Left lung (tissue), 10 donors: ENCODE measurements around the gene STOML1. TPM values are rescaled to one million over a fixed set of nuclear protein-coding genes. Genes with fewer than 3 reads are reported as not detected.

Experiments used
- ATAC-seq: fragments of 200-7000 bp; cut with Tn5 transposase; one replicate; pipeline ENCODE4 v1.9.1; 2020; ENCODE audit warnings: moderate library complexity
- DNase-seq, 4 donors: peaks; one replicate each; pipeline ENCODE4 v3.0.0-alpha.2; 2013 to 2020
- H3K27ac ChIP-seq, 2 donors: fragments of 200-600 bp; sonication (generic) in 1 of 2; one replicate each; pipeline versions ENCODE4 v1.5.0 to v1.8.0; 2020 to 2021
- H3K27me3 ChIP-seq, 2 donors: fragments of 200-600 bp; sonication (generic) in 1 of 2; one replicate each; pipeline versions ENCODE4 v1.5.0 to v1.8.0; 2020 to 2021
- H3K36me3 ChIP-seq, 2 donors: fragments of 200-600 bp; sonication (generic) in 1 of 2; one replicate each; pipeline versions ENCODE4 v1.5.0 to v1.8.0; 2020 to 2021
- H3K4me1 ChIP-seq, 2 donors: fragments of 200-600 bp; one replicate each; pipeline ENCODE4 v1.8.0; 2021
- H3K4me3 ChIP-seq, 2 donors: fragments of 200-600 bp; sonication (generic) in 1 of 2; one replicate each; pipeline versions ENCODE4 v1.5.0 to v1.8.0; 2020 to 2021; ENCODE audit warnings: mild to moderate bottlenecking in 1 of 2
- H3K9me3 ChIP-seq, 2 donors: fragments of 200-600 bp; sonication (generic) in 1 of 2; one replicate each; pipeline versions ENCODE4 v1.5.0 to v1.8.0; 2020 to 2021
- intact Hi-C, 2 donors: fragments of 100-400 bp; cut with DNase I; formaldehyde crosslinking; loops; one replicate each; pipeline versions ENCODE4 v1.11.2 to v1.14.2; 2022
- polyA plus RNA-seq, 6 donors: library from polyadenylated mRNA; unstranded; fragments of 120-200 nt; gene quantifications; one replicate each; pipeline ENCODE4 v1.2.1, GENCODE V29; 2013; ENCODE audit not compliant: insufficient read length in 6 of 6
- total RNA-seq, 2 donors: library from RNA; stranded (reverse); fragmentation: NEBNext Ultra II Directional; extraction: Animal tissue kit (Norgen Biotek cat#: 25700); gene quantifications; one replicate each; pipeline ENCODE4 v1.2.1, GENCODE V29; 2021
- TF ChIP-seq, protein P1 (sequence below), 2 donors: fragments of 200-600 bp; sonication (generic) in 1 of 2; IDR thresholded peaks; one replicate each; pipeline versions ENCODE4 v1.5.0 to v1.8.0; 2021; ENCODE audit warnings: antibody characterized with exemption in 2 of 2
- donor health status: DM: no; HTN: yes; CAD: no.
- donor health status: DM: no; HTN: no; CAD: no.

STOML1 gene
- total and polyA plus RNA-seq, 8 donors = 10.9 to 29.3 (median 13.7) TPM

DNA sequence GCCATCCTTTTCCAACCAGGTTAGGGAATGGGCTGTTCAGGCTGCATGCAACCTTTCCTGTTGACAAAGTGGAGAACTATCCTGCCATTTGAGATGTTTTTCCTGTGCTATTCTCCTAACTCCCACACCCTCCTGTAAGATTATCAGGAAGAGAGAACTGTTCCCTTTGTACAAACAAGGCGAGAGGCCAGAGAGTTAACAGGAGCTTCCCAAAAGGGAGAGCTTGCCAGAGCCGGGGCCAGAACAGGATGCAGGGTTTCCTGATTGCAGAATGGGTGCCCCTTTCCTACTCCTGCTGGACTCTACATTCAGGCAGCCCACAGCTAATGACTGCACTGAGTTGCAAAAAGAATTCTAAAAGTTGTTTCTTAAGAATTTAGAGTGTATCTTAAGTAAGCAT is 19.5 kb upstream of the STOML1 start:
- peak overlapping the region; percentile 57 to 76 for H3K27ac ChIP-seq
- no peaks in the 10 kb centered on the region for H3K27me3 ChIP-seq
- DNase-seq (peak in 1 of 4 donors; percentile 48), ATAC-seq (peak; percentile 73)
- TF ChIP-seq, protein P1, sequence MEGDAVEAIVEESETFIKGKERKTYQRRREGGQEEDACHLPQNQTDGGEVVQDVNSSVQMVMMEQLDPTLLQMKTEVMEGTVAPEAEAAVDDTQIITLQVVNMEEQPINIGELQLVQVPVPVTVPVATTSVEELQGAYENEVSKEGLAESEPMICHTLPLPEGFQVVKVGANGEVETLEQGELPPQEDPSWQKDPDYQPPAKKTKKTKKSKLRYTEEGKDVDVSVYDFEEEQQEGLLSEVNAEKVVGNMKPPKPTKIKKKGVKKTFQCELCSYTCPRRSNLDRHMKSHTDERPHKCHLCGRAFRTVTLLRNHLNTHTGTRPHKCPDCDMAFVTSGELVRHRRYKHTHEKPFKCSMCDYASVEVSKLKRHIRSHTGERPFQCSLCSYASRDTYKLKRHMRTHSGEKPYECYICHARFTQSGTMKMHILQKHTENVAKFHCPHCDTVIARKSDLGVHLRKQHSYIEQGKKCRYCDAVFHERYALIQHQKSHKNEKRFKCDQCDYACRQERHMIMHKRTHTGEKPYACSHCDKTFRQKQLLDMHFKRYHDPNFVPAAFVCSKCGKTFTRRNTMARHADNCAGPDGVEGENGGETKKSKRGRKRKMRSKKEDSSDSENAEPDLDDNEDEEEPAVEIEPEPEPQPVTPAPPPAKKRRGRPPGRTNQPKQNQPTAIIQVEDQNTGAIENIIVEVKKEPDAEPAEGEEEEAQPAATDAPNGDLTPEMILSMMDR (IDR thresholded peaks at IDR 0.05) = no peak
- H3K4me3 ChIP-seq = no peak overlapping the region
- intact Hi-C loops = no loop called here
- H3K9me3 ChIP-seq = no peaks in the 10 kb centered on the region
- peaks cover 0 to 48% of the 10 kb centered on the region in 2 donors for H3K36me3 ChIP-seq
- H3K4me1 ChIP-seq = peaks cover 49 to 88% of the 10 kb centered on the region in 2 donors

DNA sequence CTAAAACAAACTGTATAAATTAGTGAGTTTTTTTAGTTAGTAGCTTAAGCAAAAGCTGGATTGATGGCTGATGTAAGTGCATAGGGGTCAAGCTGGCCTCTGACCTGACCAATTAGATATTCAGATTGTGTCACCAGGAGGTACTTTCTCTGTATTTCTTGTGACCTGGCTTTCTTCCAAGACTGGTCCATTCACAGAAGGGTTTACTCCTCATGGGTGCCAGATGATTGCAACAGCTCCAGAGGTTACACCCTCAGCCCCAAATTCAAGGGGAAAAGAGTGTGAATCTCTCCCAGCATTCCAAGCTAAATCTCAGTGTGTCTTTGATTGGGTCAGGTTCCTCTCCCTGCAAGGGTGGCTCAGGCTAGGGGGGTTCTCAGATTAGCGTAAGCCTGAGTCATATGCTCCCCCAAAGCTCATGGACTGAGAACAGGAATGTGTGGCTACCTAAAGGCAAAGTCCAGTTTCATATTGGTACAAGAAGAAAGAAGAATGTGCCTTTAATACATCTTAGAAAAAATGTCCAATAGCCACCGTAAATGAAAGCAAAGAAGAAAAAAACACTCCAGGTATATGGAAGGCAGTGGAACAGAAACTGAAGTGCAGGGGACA is 18.9 kb upstream of the STOML1 start:
- ATAC-seq = peak; percentile 54
- Histone ChIP-seq H3K4me3 (no peak overlapping the region), H3K36me3 (peaks cover 0 to 52% of the 10 kb centered on the region in 2 donors), H3K4me1 (peaks cover 48 to 91% of the 10 kb centered on the region in 2 donors), H3K27ac (peak overlapping the region; percentile 57 to 76), H3K9me3 (no peaks in the 10 kb centered on the region), H3K27me3 (no peaks in the 10 kb centered on the region)
- TF ChIP-seq, protein P1 (IDR thresholded peaks at IDR 0.05) = no peak
- intact Hi-C loops = no loop called here
- no peak for DNase-seq

DNA sequence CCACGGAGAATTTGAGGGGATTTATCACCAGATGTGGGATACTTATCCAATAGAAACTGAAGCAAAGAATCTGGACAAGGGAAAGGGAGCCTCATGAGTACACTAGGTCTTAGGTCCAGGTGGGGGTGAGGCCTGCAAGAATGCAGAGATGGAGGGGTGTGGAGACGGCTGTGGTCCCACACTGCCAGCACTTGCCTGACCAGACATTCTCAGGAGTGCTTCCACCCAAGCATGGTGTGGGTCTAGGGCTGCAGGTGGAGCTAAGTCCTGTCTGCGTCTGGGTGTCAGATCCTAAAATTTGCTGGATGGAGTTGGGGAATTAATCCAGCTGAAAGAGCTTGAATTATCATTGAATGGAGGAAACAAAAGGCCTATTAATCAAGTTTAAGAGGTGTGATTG is 16.8 kb upstream of the STOML1 start:
- Histone ChIP-seq H3K27ac (peak overlapping the region in 1 of 2 donors; percentile 76), H3K36me3 (peaks cover 0 to 49% of the 10 kb centered on the region in 2 donors), H3K4me3 (no peak overlapping the region), H3K4me1 (peaks cover 55 to 90% of the 10 kb centered on the region in 2 donors), H3K9me3 (no peaks in the 10 kb centered on the region), H3K27me3 (no peaks in the 10 kb centered on the region)
- intact Hi-C loops = no loop called here
- ATAC-seq (no peak), DNase-seq (no peak)
- TF ChIP-seq, protein P1 (IDR thresholded peaks at IDR 0.05) = no peak

DNA sequence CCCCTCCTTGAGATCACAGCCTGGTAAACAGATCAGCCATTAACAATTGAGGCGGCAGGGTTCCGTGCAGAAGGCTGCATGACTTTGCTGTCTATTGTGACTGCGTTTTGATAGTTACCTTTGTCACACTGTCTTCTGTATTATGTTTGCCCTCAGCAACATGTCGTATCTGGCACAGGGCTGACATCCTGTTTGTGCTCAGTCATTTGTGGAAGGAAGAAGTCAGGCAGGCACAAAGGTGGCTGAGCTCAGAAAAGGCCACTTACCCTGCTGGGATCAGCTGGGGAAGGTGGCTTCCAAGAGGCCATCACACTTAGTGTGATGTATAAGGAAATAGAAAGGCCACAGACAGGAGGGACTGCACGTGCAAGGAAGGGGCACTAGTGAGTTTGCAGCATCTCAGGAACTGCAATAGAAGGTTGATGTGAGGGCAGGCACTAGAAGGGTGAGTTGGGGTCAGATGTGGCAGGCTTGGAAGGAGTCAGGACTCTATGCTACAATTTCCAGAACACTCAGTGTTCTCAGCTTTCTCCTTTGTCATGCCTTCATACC is 15.8 kb upstream of the STOML1 start:
- DNase-seq (no peak), ATAC-seq (no peak)
- peaks cover 55 to 87% of the 10 kb centered on the region in 2 donors for H3K4me1 ChIP-seq
- H3K27me3 ChIP-seq = no peaks in the 10 kb centered on the region
- no peak overlapping the region for H3K4me3 ChIP-seq
- H3K9me3 ChIP-seq = no peaks in the 10 kb centered on the region
- peak overlapping the region; percentile 33 to 58 for H3K27ac ChIP-seq
- TF ChIP-seq, protein P1 (IDR thresholded peaks at IDR 0.05) = no peak
- H3K36me3 ChIP-seq = peaks cover 0 to 56% of the 10 kb centered on the region in 2 donors
- intact Hi-C loops = no loop called here

DNA sequence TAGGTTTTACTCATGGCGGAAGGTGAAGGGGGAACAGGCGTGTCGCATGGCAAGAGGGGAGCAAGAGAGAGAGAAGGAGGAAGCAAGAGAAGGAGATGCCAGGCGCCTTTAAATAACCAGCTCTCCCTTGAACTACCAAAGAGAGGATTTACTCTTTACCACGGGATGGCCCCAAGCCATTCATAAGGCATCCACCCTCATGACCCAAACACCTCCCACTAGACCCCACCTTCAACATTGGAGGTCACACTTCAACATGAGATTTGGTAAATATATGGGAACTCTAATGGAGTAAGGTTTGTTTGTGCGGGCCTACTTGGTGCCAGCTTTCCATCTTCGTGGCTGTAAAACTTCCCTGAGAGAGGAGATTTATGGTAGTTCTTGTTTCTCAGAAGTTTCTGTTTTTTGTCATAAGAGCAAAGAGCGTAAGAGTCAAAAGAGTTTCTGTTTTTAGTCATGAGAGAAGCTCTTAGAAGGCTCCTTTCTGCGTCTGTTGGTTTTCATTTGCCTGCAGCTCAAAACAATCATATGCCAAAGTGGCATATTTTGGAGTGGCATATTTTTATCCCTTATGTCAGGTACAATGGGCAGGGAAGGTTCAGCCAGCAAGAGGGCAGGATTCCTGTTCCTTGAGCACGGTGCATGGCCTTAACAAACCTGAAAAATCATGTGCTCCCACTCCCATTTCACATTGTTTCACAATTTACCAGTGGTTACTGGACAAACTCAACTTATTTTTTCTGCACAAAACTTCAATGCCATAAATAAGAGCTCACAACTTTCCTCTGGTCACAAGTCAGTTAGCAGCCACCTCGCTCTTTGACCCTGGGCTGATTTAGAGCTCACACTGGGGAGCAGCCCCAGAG is 14.9 kb upstream of the STOML1 start:
- H3K27me3 ChIP-seq = no peaks in the 10 kb centered on the region
- no peak overlapping the region for H3K4me3 ChIP-seq
- H3K9me3 ChIP-seq = no peaks in the 10 kb centered on the region
- TF ChIP-seq, protein P1 (IDR thresholded peaks at IDR 0.05) = no peak
- DNase-seq (no peak), ATAC-seq (no peak)
- H3K27ac ChIP-seq = peak overlapping the region; percentile 33 to 58
- H3K4me1 ChIP-seq = peaks cover 54 to 83% of the 10 kb centered on the region in 2 donors
- H3K36me3 ChIP-seq = peaks cover 0 to 65% of the 10 kb centered on the region in 2 donors
- intact Hi-C loops = no loop called here
